ENCODE measurements around the gene DYSF. TPM values are rescaled to one million over a fixed set of nuclear protein-coding genes. Genes with fewer than 3 reads are reported as not detected.

The DYSF gene
- polyA plus RNA-seq, 1 of the 3 experiments (the other 2 are of a cell fraction) = 0.10 TPM

- no peak for TF ChIP-seq FOXJ3 (CRISPR knock-in tag; IDR thresholded peaks at IDR 0.05)
Observed at GRCh38 chr2:71546777-71547281, 93.5 kb downstream of the DYSF start (continued).

GRCh38 chr2:71547616-71548285 is 94.4 kb downstream of the DYSF start:
- H3K36me3 ChIP-seq (replicated peaks in 1 of 2; ENCODE audit: control insufficient read depth in 1 of 2, insufficient read depth in 2 of 2, low read length in 1 of 2) = no peaks in the 10 kb centered on the region
- no peak overlapping the region for H3K4me2 ChIP-seq
- no peaks in the 10 kb centered on the region for H3K79me2 ChIP-seq (ENCODE audit: insufficient read depth)
- DNase-seq = no peak
- no peak for TF ChIP-seq IRF3 (IDR thresholded peaks at IDR 0.05; ENCODE audit: low read depth, low read length)
- no peak for TF ChIP-seq PBX3 (IDR thresholded peaks at IDR 0.05)
- no peak for TF ChIP-seq JUND (IDR thresholded peaks at IDR 0.05)
- TF ChIP-seq POLR2AphosphoS5 (IDR thresholded peaks at IDR 0.05; ENCODE audit: low read depth, low read length) = no peak
- TF ChIP-seq GABPA (IDR thresholded peaks at IDR 0.05; ENCODE audit: low read depth) = no peak
- TF ChIP-seq EP300 (IDR thresholded peaks at IDR 0.05; ENCODE audit: borderline replicate concordance in 1 of 2, low read depth in 1 of 2, low read length in 1 of 2) = no peak
- TF ChIP-seq RXRA (IDR thresholded peaks at IDR 0.05; ENCODE audit: borderline replicate concordance, low read depth) = no peak
- no peak for TF ChIP-seq USF2 (IDR thresholded peaks at IDR 0.05; ENCODE audit: borderline replicate concordance, low read depth, low read length)
- no peak for TF ChIP-seq REST (IDR thresholded peaks at IDR 0.05; ENCODE audit: low read depth, low read length)
- no peak for TF ChIP-seq TAF1 (IDR thresholded peaks at IDR 0.05; ENCODE audit: borderline replicate concordance, low read depth, low read length)
- TF ChIP-seq MEF2A (IDR thresholded peaks at IDR 0.05; ENCODE audit: borderline replicate concordance, low read depth) = no peak
- TF ChIP-seq MXI1 (IDR thresholded peaks at IDR 0.05; ENCODE audit: low read depth, low read length) = no peak
- no peak for TF ChIP-seq FOXJ3 (CRISPR knock-in tag; IDR thresholded peaks at IDR 0.05)
- TF ChIP-seq ZBTB33 (IDR thresholded peaks at IDR 0.05; ENCODE audit: borderline replicate concordance, low read depth) = no peak
- TF ChIP-seq TCF12 (IDR thresholded peaks at IDR 0.05) = no peak
- no peak for TF ChIP-seq RCOR1 (IDR thresholded peaks at IDR 0.05; ENCODE audit: low read length)
- TF ChIP-seq NRF1 (IDR thresholded peaks at IDR 0.05; ENCODE audit: low read depth, low read length) = no peak
- no peak overlapping the region for H2AFZ ChIP-seq (ENCODE audit: low read depth)
- H3F3A ChIP-seq (replicated peaks; ENCODE audit: insufficient read depth) = no peaks in the 10 kb centered on the region
- WGBS (ENCODE audit: low lambda C conversion rate) = 51% methylated on average over 10 of the region's 13 CpGs
- no peak overlapping the region for H3K27ac ChIP-seq (ENCODE audit: low read depth in 2 of 2, low read length in 1 of 2)
- H3K9me2 ChIP-seq = no peaks in the 10 kb centered on the region
- CTCF ChIA-PET = interaction anchor here (0.7 to 6.3 kb wide), 23 partner anchors 8 to 1315 kb away, joined by 3 to 70 read pairs (median 5); partner anchors contain the start of gene CYP26B1
- H3K27me3 ChIP-seq (ENCODE audit: insufficient read depth) = no peaks in the 10 kb centered on the region; the same call in 1 of the 2 replicates
- H3K4me3 ChIP-seq (ENCODE audit: low read depth in 2 of 2, low read length in 1 of 2) = no peak overlapping the region
- no peaks in the 10 kb centered on the region; a peak in 1 of 4 replicates for H3K4me1 ChIP-seq (ENCODE audit: control insufficient read depth in 1 of 2, insufficient read depth in 2 of 2, low read depth in 1 of 2, low read length in 1 of 2)
- no peaks in the 10 kb centered on the region for H3K9me3 ChIP-seq
- no peak overlapping the region for H3K9ac ChIP-seq
- H4K20me1 ChIP-seq (ENCODE audit: insufficient read depth) = no peaks in the 10 kb centered on the region
- POLR2A ChIA-PET = no interaction called here
